Skeletal muscle tissue (tissue), 1 donor: ENCODE results near the gene GPM6B. TPM values are rescaled to one million over a fixed set of nuclear protein-coding genes. Genes with fewer than 3 reads are reported as not detected.

Experiments
- total RNA-seq: library from RNA; depleted of rRNA; stranded (reverse); fragments of >200 nt; gene quantifications from one replicate; pipeline ENCODE4 v1.2.3, GENCODE V29; 2014

The GPM6B gene
- total RNA-seq, 1 donor from 2014 or later, result 18.8 TPM

Other genes starting within 250 kb of the GPM6B start
- gene EGFL6, start 247.5 kb downstream of the GPM6B start, total RNA-seq, result 36.0 TPM
- 14.1 TPM for gene TCEANC, start 164.0 kb downstream of the GPM6B start, total RNA-seq
- gene RAB9A, start 128.0 kb downstream of the GPM6B start, total RNA-seq, result 19.3 TPM
- 9.9 TPM for gene TRAPPC2, start 82.5 kb downstream of the GPM6B start, total RNA-seq
- 7.3 TPM for gene OFD1, start 82.3 kb downstream of the GPM6B start, total RNA-seq
- gene GEMIN8, start 212.8 kb upstream of the GPM6B start, total RNA-seq, result 13.0 TPM